NK-92 treated with Interleukin-12 subunit alpha and Interleukin-12 subunit beta, amount 100 ng/mL, for 24 hours (cell line): Measurements from ENCODE around the gene PRM1.
A peak's percentile ranks its signal among the peaks of the same experiment; 100 is the strongest.

Source experiments
- DNase-seq: peaks from one replicate; lab custom pipeline; 2025; lab: John Stamatoyannopoulos, UW

The PRM1 gene

GRCh38 chr16:11280616-11281522, at the start of gene PRM1:
TSS of gene PRM1 (minus strand) at chr16:11281330. CDS start at chr16:11281238, 92 bp downstream.
- DNase-seq: no peak

GRCh38 chr16:11330526-11331237, 49.6 kb upstream of the PRM1 start:
- DNase-seq: no peak

GRCh38 chr16:11329891-11330290, 48.8 kb upstream of the PRM1 start:
- no peak for DNase-seq

- no peak for DNase-seq
Observed at GRCh38 chr16:11329071-11329491, 48.0 kb upstream of the PRM1 start.

- peak; percentile 50 for DNase-seq
Observed at GRCh38 chr16:11328172-11329070, 47.3 kb upstream of the PRM1 start.

GRCh38 chr16:11327277-11328171, 46.4 kb upstream of the PRM1 start:
- DNase-seq: no peak

GRCh38 chr16:11326737-11327276, 45.7 kb upstream of the PRM1 start:
- DNase-seq: no peak

- DNase-seq: no peak
Observed at GRCh38 chr16:11326084-11326736, 45.1 kb upstream of the PRM1 start.

GRCh38 chr16:11325404-11326083, 44.4 kb upstream of the PRM1 start:
- DNase-seq: no peak

GRCh38 chr16:11323551-11324336, 42.6 kb upstream of the PRM1 start:
- DNase-seq: no peak

GRCh38 chr16:11322823-11323222, 41.7 kb upstream of the PRM1 start:
- DNase-seq: no peak

- DNase-seq: no peak
Observed at GRCh38 chr16:11321662-11322061, 40.5 kb upstream of the PRM1 start.

GRCh38 chr16:11320170-11320569, 39.0 kb upstream of the PRM1 start:
- DNase-seq: no peak

GRCh38 chr16:11319529-11320146, 38.5 kb upstream of the PRM1 start:
- no peak for DNase-seq

- DNase-seq: no peak
Observed at GRCh38 chr16:11318817-11319216, 37.7 kb upstream of the PRM1 start.

GRCh38 chr16:11316331-11317015, 35.3 kb upstream of the PRM1 start:
- no peak for DNase-seq

GRCh38 chr16:11315510-11315909, 34.4 kb upstream of the PRM1 start:
- no peak for DNase-seq
